ENCODE measurements around the gene CHM.

The CHM gene

GRCh38 chrX:86044216-86044615 lies 3.1 kb downstream of the CHM start:
- TF ChIP-seq, protein P1, sequence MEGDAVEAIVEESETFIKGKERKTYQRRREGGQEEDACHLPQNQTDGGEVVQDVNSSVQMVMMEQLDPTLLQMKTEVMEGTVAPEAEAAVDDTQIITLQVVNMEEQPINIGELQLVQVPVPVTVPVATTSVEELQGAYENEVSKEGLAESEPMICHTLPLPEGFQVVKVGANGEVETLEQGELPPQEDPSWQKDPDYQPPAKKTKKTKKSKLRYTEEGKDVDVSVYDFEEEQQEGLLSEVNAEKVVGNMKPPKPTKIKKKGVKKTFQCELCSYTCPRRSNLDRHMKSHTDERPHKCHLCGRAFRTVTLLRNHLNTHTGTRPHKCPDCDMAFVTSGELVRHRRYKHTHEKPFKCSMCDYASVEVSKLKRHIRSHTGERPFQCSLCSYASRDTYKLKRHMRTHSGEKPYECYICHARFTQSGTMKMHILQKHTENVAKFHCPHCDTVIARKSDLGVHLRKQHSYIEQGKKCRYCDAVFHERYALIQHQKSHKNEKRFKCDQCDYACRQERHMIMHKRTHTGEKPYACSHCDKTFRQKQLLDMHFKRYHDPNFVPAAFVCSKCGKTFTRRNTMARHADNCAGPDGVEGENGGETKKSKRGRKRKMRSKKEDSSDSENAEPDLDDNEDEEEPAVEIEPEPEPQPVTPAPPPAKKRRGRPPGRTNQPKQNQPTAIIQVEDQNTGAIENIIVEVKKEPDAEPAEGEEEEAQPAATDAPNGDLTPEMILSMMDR (IDR thresholded peaks at IDR 0.05; ENCODE audit: low read depth, low read length): no peak
- H3K4me3 ChIP-seq (ENCODE audit: low read depth, low read length): no peak overlapping the region
- DNase-seq (ENCODE audit: low read depth, low spot score): no peak
- in situ Hi-C loops (cut with HindIII; ENCODE audit: low sequenced_read_pairs): no loop called here

DNA sequence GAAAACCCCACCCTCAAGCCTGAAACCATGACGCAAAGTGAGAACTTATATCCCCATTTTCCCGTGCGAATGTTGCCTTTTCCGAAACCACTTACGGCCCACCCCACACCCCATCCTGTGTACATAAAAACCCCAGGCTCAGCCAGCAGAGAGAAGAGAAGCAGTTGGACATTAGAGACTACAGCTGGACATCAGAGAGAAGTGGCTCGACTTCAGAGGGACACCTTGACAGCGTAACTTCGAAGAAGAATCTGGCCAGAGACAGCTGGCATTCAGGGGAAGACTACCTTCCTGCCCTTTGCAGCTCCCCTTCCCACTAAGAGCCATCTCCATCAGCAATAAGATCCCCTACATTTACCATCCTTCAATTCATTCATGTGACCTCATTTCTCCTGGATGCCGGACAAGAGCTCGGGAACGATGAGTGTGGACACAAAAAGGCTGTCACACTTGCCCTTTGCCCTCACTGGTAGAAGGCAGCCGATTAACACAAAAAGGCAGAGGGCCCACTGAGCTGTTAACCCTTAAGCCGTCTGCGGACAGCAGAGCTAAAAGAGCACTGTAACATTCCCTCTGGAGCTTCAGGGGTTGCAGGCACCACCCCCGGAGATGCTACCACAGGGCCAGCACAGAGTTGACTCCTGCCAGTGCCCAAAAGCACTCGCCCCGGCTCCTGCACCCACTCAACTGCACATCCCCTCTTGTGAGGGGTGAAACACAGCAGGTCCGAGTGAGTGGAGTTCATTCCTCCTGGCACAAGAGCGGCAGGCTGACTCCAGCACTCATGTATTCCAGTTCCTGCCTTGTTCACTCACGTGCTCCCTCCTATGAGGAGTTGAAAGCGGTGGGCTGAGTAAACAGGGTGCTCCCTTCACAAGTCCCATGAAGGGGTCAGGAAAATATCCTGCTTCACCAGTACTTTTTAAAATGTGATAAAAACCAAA lies 7.5 kb downstream of the CHM start:
- no peak overlapping the region for H3K4me3 ChIP-seq (ENCODE audit: low read depth, low read length)
- DNase-seq (ENCODE audit: low read depth, low spot score): no peak
- TF ChIP-seq, protein P1 (IDR thresholded peaks at IDR 0.05; ENCODE audit: low read depth, low read length): no peak
- in situ Hi-C loops (cut with HindIII; ENCODE audit: low sequenced_read_pairs): no loop called here

DNA sequence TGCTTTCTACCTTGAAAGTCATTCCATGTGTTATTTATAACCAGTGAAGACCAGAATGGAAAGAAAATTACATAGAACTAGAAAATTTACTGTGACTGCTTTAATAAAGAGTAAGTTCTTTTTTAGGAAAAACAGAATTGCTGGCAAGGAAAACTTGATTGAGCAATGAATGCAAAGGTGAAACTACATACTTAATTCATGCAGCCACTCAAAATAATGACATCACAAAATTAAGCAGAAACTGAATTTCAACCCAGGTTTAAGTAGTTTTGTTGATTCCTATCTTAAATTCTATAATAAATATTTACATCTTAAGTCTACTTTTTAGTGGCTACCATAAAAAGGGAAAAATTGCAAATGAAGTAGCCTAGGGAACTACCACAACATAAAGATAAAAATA lies 14.0 kb downstream of the CHM start:
- DNase-seq (ENCODE audit: low read depth, low spot score): no peak
- in situ Hi-C loops (cut with HindIII; ENCODE audit: low sequenced_read_pairs): no loop called here
- no peak overlapping the region for H3K4me3 ChIP-seq (ENCODE audit: low read depth, low read length)
- TF ChIP-seq, protein P1 (IDR thresholded peaks at IDR 0.05; ENCODE audit: low read depth, low read length): no peak

GRCh38 chrX:86028681-86029080 lies 18.7 kb downstream of the CHM start:
- in situ Hi-C loops (cut with HindIII; ENCODE audit: low sequenced_read_pairs): no loop called here
- H3K4me3 ChIP-seq (ENCODE audit: low read depth, low read length): no peak overlapping the region
- no peak for DNase-seq (ENCODE audit: low read depth, low spot score)
- TF ChIP-seq, protein P1 (IDR thresholded peaks at IDR 0.05; ENCODE audit: low read depth, low read length): no peak

DNA sequence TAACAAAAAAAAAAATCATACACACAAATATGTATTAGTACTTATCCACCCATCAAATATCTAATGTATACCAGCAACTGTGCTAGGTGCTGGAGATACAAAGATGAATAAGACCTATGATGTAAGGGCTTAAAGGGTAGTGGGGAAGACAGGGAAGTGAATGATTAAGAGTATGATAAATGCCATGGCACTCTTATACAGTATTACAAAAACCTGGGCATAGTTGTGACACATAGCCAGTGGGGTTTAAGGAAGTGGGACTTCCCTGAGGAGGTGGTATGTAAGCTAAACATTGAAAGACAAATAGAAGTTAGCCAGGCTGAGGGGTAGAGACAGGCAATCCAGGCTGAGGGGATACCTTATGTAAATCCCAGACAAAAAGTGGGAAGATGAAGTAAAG lies 23.5 kb downstream of the CHM start:
- in situ Hi-C loops (cut with HindIII; ENCODE audit: low sequenced_read_pairs): no loop called here
- no peak for DNase-seq (ENCODE audit: low read depth, low spot score)
- TF ChIP-seq, protein P1 (IDR thresholded peaks at IDR 0.05; ENCODE audit: low read depth, low read length): no peak
- no peak overlapping the region for H3K4me3 ChIP-seq (ENCODE audit: low read depth, low read length)

- TF ChIP-seq, protein P1 (IDR thresholded peaks at IDR 0.05; ENCODE audit: low read depth, low read length): no peak
- in situ Hi-C loops (cut with HindIII; ENCODE audit: low sequenced_read_pairs): no loop called here
- no peak overlapping the region for H3K4me3 ChIP-seq (ENCODE audit: low read depth, low read length)
- no peak for DNase-seq (ENCODE audit: low read depth, low spot score)
Observed at GRCh38 chrX:86021652-86022289, 25.6 kb downstream of the CHM start.
